GM21786 (cell line): Measurements from ENCODE around the gene PPP1R37.
"Not testable (repeated sequence)": the region's sequence is repeated elsewhere in the genome, so short reads cannot be mapped to it uniquely, and the experiment has no call there.

Experiments used
- ATAC-seq: cut with Tn5 transposase; IDR thresholded peaks from one replicate; pipeline ENCODE4 v1.9.1; 2021; ENCODE audit not compliant: unreplicated experiment

PPP1R37 gene

DNA sequence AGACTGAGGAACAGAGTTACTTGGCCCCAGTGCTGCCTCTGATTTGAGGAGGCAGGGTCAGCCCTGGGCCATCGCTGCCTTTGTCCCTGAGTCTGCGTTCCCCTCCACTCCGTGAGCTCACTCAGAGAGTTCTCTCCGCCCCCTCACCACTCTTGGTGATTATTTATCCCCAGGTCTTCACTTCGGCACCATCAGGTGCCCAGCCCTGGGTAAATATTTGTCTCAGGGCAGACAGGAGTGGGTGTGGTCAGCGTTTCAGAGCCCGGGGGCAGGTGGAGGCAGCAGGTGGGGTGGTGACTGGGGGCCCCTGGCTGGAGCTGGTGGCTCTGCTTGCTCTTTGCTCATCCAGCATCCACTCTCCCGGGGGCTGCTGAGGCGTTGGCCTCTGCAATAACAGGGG is 20.6 kb downstream of the PPP1R37 start:
- ATAC-seq: no peak

DNA sequence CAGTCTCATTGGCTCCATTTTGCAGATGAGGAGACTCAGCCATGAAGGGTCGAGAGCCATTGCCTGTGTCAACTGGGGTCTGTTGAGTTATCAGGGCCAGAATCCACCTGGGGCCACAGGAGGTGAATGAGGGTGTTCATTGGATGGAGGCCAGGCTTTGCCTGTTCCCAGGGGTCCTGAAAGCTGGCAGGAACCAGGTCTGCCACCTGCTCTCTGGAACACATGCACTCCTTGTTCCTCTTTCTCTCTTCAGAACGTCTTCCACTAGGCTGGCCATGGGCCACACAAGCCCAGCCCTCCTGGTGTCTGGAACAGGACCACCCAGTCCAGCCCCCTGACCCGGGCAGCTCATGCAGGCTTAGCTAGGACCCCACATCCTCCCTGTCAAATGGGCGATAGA is 21.1 kb downstream of the PPP1R37 start:
- ATAC-seq: no peak

DNA sequence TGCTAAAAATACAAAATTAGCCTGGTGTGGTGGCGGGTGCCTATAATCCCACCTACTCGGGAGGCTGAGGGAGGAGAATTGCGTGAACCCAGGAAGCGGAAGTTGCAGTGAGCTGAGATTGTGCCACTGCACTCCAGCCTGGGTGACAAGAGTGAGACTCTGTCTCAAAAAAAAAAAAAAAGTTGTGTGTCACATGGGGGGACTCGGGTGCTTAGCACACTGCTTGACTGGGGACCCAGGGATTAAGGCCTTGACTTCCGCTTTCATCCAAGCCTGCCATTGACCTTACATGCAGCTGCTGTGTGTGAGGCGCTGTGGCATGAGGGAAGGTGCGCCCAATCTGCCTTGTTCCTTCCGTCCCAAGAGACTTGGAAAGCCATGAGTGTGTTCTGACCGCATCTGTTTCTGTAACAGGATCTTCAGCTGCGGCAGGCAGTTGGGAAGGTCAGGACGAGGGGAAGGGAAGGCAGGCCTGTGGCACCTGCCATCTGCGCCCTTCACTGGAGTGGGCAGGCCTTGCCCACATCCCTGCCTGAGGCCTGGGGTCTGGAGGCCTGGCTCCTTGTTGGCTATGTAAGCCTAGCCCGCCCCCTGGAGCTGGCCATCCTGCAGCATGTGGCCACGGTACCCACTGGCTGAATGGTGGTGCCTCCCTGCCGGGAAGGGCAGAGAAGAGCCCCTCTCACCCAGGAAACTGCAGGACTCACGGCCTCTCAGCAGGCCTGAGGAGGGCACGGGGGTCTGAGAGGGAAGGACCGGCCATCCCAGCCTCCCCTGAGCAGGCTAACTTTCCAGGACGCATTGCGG is 23.0 kb downstream of the PPP1R37 start:
- ATAC-seq: no peak

DNA sequence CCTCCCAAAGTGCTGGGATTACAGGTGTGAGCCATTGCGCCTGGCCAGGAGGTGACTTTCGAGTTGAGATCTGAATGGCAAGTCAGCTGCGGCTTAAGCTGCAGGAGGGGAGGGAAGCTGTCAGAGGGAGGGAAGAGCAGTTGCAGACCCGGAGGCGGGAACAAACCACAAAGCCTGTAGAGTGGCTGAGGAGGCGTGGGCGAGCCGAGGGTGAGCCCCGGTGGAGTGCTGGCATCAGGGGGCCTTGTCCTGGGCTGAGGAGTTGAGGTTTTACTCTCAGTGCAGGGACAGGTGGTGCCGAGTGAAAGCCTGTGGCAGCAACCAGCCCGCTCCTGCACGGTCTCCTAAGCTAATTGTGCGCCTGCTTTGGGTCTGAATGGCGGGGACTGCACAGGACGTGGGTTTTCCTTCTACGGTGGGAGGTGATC is 24.2 kb downstream of the PPP1R37 start:
- no peak for ATAC-seq

DNA sequence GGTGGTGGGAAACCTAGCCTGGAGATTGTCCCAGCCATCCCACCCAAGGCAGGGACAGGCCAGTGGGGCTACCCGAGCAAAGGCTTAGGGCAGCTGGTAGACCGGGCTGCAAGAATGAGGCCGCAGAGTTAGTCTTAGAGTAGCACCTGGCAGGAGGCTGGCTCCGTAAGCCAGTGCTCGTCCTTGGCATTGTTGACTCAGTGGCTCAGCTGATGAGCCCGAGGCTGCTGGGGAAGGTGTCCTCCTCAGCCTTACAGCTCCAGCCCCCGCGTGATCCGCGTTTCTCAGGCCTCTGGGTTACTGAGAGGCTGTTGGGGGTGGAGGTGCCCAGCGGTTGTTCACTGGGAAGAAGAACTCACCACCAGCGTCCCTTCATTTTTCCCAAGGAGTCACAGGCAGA is 24.7 kb downstream of the PPP1R37 start:
- ATAC-seq: no peak

DNA sequence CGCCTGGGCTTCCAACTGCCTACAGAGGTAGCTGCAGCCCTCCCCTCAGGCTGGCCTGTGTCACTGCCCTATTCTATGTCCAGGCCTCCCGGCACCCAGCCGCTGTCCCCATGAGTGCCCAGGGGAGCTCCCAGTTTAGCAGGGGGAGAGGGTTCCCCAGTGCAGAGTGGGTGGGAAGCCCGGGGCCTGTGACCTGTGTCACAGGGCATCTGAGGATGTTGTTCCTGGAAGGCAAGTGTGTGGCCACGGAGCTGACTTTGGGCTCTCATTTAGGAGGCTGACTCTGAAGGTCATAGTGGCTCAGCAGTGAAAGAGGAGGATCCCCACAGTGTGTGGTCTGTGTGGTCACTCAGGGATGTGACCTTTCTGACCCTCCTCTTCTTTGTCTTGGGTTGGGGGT is 25.1 kb downstream of the PPP1R37 start:
- no peak for ATAC-seq

DNA sequence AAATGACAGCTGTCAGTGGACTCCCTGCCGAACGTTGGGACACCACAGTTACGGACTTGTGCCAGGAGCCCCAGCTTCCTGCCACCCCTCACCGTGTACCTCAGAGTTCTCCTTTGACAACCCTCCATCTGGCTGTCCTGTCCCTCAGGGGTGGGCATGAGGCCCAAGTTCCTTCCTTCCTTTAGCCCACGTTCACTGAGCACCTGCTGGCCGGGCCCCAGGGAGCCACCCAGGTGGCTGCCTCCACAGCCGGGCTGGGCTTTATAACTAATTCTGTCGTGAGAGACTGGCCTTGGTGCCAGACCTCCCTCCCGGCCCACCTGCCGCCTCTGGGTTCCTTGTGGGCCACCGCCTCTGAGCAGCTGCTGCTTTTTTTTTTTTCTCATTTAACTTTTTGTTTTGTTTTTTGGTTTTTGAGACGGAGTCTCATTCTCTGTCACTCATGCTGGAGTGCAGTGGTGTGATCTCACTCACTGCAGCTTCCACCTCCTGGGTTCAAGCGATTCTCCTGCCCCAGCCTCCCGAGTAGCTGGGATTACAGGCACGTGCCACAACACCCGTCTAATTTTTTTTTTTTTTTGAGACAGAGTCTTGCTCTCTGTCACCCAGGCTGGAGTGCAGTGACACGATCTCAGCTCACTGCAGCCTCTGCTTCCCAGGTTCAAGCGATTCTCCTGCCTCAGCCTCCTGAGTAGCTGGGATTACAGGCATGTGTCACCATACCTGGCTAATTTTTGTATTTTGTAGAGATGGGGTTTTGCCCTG is 25.8 kb downstream of the PPP1R37 start:
- not testable (repeated sequence) for ATAC-seq

DNA sequence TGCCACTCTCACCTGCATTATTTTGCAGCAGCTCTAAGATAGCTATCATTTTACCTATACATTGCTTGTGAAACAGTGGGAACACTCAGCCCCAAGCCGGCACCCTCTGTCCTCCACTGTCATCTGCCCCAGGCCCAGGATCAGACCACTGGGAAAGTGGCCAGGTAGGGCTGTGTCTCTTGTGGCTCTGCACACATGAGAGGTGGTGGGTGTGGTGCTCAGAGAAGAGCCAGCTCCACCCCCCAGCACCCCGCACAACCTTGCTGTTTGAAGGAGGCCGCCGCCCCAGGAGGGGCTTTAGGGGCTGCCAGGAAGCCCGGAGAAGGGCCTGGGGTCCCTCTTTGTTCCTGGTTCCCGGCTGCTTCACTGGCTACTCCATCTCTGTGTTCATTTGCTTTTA is 26.6 kb downstream of the PPP1R37 start:
- no peak for ATAC-seq

DNA sequence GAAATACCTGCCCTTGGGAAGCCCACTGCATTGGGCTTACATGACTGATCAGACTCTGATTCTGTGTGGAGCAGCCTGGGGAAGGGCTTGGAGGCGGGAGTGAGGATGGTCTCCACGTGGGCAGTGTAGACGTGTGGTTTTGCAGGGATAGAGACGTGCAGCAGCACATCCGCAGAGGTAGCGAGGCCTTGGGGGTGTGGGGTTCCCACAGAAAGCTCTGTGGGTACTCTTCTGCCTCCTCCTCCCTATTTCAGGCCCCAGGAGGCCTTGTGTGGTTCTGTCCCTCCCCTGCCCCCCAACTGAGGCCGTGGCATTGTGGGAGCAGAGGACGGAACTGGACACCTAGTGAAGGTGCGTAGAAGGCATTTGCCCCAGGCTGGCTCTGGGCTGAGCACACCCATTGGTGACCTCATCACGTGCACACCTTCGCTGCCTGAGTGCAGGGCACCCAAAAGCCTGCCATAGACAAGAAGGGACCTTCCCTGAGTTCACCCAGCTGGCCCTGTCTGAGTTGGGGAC is 28.9 kb downstream of the PPP1R37 start:
- no peak for ATAC-seq

DNA sequence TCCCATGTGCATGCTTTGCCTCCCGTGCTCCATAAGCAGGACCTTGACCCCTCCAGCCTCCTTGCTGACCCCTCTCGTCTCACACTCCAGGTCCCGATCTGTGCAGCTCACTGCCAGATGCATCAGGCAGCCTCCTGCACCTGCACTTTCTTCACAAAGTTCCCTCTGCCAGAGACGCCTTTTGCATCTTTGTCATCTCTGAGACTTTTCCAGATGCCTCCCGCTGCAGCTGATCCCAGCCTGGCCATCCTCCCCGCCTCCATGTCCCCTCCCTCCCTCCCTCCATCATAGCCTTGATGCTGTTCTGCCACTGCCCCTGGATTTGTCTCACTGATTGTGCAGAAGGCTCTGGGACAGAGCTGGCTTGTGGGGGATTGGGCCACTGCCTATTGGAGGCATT is 29.9 kb downstream of the PPP1R37 start:
- no peak for ATAC-seq

DNA sequence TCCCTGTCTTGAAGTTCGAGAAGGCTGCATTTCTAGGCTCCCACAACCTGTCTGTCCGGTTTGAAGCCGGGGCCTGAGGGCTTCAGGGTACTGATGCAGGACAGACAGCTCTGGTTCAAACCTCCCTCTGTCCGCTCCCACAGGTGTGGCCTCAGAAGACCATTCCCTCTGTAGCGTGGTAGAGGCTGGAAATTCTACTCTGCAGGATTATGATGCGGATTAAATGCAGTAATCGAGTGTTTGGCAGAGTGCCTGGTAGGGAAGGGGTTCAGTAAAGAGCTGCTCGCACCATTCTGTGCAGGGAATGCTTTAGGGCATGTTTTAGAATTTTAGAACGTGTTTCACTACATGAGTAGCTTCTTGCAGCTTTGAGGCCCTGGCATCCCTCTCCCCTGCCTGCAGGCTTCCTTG is 30.5 kb downstream of the PPP1R37 start:
- ATAC-seq: no peak

DNA sequence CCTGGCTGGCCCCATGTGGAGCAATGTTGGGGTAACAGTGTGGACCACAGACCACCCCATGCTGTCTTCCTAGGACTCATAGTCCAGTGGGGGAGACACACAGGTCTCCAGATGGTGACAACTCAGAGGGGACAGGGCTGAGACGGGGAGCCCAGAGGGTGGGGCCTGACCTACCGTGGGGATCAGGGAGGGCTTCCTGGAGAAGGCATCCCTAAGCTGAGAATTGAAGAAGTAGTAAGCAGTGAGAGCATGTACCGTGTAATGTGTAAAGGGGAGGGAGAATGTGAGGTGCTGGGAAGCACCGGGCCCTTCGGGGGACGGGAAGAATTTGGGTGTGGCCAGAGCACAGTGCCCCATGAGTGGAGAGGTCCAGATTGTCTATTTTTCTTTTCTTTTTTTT is 31.0 kb downstream of the PPP1R37 start:
- no peak for ATAC-seq

DNA sequence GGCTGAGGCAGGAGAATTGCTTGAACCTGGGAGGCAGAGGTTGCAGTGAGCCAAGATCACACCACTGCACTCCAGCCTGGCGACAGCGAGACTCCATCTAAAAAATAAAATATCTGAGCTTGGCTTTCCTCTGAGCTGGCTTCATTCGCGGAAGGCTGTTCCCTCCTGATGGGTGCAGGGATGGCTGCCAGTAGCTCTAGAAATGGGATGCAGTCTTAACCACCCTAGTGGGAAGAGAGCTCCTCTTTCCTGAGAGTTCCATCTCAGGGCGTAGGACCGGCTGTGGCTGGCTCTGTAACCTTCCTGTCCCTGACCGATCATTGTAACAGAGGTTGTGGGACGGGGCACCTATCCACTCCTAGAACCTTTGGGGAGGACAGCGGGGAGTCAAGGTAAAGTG is 32.4 kb downstream of the PPP1R37 start:
- no peak for ATAC-seq

DNA sequence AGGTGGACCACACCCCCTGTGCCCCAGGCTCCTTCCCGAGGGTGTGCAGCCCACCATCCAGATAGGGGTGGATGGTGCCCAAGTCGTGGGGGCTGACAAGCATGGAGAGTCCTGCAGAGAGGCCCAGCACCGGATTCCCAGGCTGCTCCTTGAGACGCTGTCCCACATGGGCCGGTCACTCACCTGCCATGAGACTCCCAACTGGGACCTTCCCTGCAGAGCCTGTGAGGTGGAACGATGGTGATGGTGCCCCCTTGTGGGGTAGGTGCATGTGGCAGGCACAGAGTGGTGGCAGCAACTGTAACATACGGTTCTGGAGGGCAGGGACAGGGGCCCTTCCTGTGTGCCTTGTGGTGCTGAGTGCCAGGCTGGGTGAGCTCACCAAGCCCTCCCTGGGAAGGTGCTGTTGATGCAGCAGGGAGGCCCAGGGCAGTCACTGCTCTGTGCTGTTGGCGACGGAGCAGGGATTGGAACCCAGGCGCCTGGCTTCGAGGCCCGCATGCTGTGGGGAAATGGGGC is 33.1 kb downstream of the PPP1R37 start:
- ATAC-seq: no peak

DNA sequence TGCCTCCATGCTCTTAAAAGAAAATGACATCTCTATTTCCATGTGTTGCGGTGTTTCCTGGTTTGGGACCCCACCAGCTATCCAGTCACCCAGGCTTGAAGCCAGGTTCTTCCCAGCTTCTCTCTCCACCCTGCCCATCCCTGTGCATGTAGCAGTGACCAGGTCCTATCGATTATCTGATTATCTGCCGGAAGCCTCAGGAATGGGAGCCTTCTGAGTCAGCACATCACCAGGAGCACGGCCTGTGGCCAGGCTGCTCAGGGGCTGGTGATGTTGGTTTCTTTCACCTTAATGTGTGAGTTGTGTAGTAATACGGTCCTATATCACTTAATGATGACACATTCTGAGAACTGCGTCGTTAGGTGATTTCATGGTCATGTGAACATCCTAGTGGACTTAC is 33.7 kb downstream of the PPP1R37 start:
- ATAC-seq: no peak

DNA sequence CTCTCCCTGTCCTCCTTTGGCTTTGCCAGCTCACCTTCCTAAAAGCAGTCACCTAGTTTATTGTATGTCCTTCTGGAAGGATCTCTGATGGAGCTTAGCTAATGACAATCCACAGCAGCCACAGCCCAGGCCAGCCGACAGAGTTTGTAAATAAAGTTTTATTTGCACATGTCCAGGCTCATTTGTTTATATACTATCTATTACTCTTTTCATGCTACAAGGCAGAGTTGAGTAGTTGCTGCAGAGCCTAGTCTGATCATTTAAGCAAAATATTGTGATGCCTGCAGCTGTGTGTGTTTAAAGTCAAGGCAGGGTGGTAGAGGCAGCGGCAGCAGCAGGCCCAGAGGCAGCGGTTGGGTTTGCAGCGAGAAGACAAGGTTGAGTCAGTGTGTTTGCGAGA is 35.2 kb downstream of the PPP1R37 start:
- no peak for ATAC-seq

DNA sequence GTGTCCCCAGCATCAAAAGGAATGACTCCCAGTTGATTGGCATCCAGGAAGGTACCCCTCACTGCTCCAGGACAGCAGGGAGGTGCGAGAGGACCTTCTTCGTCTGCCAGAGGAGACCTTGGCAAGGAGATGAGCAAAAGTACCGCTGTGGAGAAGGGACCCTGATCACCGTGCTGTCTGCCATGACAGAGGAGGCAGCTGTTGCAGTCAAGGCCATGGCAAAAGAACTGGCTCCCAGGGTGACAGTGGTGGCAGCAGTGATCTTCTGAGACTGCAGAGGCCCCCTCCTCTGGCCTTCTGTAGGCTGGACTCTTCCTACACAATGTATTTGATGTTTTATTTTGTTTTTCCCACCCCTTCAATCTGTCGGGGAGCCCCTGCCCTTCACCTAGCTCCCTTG is 35.8 kb downstream of the PPP1R37 start:
- no peak for ATAC-seq

DNA sequence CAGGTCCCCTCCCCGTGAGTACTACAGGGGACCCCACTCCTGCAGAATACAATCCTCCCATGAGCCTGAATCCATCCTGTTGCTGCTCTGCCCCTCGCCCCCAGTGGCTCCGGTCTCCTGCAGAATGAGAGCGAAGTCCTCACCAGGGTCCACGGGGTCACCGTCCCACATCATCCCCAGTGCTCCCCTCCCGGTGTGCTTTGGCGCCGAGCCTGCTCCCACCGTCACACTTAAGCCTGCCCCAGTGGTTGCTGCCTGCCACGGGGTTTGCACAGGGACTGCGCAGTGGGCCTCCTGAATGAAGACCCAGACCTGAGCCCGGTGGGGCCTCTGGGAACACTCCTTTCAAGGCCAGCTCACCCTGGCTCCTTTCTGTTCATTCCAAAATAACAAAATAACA is 37.3 kb downstream of the PPP1R37 start:
- no peak for ATAC-seq

DNA sequence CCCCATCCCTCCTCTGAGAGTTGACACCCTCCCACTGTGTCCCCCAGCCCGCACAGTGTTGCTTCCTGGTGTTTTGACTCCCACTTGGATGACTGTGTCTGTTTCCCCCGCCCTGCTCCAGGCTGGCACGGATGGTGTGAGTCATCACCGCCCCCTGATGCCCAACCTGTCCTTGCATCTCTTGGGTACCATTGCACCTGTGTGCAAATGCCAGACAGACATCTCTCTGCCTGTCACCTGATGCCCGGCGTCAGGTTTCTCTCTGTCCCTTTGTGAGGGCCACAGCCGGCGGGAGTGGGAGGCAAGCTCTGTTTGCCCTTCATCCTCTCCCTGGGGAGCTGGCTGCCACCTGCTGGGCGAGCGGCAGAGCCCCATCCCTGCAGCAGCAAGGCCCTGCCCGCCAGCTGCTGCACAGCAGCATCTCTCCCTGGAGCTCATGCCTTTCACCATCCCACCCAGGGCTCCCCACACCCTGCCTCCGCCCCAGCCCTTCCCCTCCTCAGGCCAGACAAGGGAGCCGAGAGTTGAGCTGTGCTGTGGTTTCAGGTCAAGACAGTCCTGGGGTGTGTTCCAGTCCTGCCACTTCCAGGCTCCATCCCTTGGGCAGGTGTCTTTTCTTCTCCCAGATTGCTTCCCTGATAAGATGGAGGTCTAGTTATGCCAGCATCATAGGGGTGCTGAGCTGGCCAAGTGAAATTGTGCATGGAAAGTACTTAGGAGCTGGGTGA is 38.1 kb downstream of the PPP1R37 start:
- ATAC-seq: no peak

DNA sequence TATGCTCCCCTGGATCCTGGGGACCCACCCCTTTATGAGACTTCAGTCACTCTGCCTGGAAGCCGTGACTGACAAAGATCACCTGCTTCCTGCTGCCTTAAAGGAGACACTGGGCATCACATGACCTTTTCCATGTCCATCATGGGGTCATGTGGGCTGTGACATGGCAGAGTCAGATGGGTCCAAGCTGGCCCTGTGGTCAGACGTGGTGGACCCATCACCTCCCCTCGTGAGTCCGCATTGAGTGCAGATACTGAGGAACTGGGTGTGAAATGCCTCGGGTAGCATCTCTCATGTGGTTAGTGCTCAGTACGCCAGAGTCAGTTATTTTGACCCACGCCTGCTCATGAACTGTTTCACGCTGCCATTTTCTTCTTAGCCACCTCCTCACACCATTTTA is 40.7 kb downstream of the PPP1R37 start:
- ATAC-seq: no peak

DNA sequence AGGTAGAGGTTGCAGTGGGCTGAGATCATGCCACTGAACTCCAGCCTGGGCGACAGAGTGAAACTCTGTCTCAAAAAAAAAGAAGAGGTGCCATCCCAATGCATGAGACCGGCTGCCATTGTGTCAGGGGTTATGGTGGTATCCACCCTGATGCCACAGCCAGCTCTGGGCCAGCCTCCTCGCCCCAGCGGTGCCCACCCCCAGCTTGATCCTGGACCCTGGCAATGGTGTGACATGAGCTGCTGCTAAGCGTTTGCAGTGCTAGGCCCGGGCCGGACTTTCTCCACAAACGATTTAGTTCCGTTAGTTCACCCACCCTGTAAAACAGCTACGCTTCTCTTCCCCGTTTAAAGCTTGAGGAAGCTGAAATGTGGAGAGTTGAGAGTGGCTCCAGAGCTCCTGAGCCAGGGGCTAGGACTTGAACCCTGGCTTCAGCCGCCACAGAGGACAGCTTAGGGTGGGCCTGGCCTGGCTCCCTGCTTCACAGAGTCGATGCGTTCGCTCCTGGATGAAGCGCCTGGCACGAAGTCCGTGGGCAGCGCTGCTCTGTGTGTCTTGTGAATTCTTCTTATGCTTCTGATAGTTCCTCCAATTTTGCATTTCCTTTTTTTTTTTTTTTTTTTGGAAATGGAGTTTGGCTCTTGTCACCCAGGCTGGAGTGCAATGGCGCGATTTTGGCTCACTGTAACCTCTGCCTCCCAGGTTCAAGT is 42.4 kb downstream of the PPP1R37 start:
- ATAC-seq: no peak
